ENCODE results near the gene EYA2.

Gene EYA2

DNA sequence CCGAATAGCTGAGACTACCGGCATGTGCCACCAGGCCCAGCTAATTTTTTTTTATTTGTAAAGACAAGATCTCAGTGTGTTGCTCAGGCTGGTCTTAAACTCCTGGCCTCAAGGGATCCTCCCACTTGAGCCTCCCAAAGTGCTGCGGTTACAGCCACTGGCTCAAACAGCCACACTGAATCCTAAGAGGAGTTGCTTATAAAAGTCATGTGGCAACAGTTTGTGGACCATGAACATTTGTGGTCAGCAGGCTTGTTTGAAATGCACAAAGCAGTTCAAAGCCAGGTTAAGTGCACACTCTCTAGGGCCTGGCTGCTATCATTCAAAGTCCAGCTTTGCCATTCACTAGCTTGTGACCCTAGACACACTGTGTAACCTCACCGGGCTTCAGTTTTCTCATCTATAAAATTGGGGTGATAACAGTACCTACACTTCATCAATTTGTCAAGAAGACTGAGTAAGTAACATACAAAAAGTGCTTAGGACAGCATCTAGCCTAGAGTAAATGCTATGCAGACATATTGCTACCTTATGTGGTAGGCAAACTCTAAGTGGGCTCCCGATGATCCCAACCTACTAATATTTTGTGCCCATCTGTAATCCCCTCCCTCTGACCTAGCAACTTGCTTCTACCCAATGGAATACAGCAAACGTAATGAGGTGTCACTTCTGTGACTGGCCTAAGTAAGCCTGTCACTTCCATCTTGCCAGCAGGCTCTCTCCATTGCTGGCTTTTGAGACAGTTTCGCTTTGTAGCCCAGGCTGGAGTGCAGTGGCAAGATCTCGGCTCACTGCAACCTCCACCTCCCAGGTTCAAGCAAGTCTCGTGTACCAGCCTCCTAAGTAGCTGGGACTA is 338.9 kb downstream of the EYA2 start:
- DNase-seq (ENCODE audit: low read depth) = no peak
- H3K4me3 ChIP-seq (ENCODE audit: low read depth, low read length) = no peak overlapping the region
- TF ChIP-seq, protein P1, sequence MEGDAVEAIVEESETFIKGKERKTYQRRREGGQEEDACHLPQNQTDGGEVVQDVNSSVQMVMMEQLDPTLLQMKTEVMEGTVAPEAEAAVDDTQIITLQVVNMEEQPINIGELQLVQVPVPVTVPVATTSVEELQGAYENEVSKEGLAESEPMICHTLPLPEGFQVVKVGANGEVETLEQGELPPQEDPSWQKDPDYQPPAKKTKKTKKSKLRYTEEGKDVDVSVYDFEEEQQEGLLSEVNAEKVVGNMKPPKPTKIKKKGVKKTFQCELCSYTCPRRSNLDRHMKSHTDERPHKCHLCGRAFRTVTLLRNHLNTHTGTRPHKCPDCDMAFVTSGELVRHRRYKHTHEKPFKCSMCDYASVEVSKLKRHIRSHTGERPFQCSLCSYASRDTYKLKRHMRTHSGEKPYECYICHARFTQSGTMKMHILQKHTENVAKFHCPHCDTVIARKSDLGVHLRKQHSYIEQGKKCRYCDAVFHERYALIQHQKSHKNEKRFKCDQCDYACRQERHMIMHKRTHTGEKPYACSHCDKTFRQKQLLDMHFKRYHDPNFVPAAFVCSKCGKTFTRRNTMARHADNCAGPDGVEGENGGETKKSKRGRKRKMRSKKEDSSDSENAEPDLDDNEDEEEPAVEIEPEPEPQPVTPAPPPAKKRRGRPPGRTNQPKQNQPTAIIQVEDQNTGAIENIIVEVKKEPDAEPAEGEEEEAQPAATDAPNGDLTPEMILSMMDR (IDR thresholded peaks at IDR 0.05; ENCODE audit: control insufficient read depth, extremely low read depth, insufficient read depth) = no peak

DNA sequence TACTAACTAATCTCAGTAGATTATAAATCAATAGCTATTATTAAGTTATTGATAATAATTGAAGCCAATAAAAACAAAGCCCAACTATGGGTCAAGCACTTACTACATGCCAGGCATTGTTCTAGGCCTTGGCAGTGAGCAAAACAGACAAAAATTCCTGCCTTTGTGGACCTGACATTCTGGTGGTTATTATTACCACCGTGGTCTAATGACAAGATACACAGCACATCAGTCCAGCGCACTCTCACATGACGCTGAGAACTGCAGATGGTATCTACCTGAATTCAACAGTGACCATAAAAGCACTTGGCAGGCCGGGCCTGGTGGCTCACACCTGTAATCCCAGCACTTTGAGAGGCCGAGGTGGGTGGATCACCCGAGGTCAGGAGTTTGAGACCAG is 340.5 kb downstream of the EYA2 start:
- DNase-seq (ENCODE audit: low read depth) = no peak

GRCh38 chr20:47235853-47236638 is 341.4 kb downstream of the EYA2 start:
- H3K4me3 ChIP-seq (ENCODE audit: low read depth, low read length) = no peak overlapping the region
- TF ChIP-seq, protein P1 (IDR thresholded peaks at IDR 0.05; ENCODE audit: control insufficient read depth, extremely low read depth, insufficient read depth) = no peak
- no peak for DNase-seq (ENCODE audit: low read depth)

More for the DNA sequence above, 340.5 kb downstream of the EYA2 start:
- H3K4me3 ChIP-seq (ENCODE audit: low read depth, low read length) = no peak overlapping the region
- TF ChIP-seq, protein P1 (IDR thresholded peaks at IDR 0.05; ENCODE audit: control insufficient read depth, extremely low read depth, insufficient read depth) = no peak

DNA sequence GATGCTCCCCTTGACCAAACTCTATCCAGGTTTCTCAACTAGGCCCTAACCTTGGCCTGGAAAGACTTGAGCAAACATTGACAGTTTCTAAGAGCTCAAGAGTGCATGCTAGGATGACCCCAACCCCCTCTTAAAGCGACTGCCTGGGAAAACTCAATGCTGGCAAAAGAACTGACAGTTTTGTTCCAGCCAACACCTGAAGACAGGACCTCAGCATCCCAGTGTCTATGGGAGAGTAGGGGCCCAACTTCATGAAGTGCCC is 341.9 kb downstream of the EYA2 start:
- H3K4me3 ChIP-seq (ENCODE audit: low read depth, low read length) = no peak overlapping the region
- no peak for DNase-seq (ENCODE audit: low read depth)
- TF ChIP-seq, protein P1 (IDR thresholded peaks at IDR 0.05; ENCODE audit: control insufficient read depth, extremely low read depth, insufficient read depth) = no peak

- no peak overlapping the region for H3K4me3 ChIP-seq (ENCODE audit: low read depth, low read length)
- TF ChIP-seq, protein P1 (IDR thresholded peaks at IDR 0.05; ENCODE audit: control insufficient read depth, extremely low read depth, insufficient read depth) = no peak
- no peak for DNase-seq (ENCODE audit: low read depth)
Measured at GRCh38 chr20:47237715-47238114, 343.1 kb downstream of the EYA2 start.

Measured in LNCaP clone FGC (cell line).